Smooth muscle cell (in vitro differentiated cells): ENCODE measurements around the gene DCD. TPM values are rescaled to one million over a fixed set of nuclear protein-coding genes. Genes with fewer than 3 reads are reported as not detected.

Experiments
- DNase-seq: peaks from one replicate; lab custom pipeline; 2025; ENCODE audit not compliant: unreplicated experiment; lab: John Stamatoyannopoulos, UW
- H2AFZ ChIP-seq: fragments of 200-600 bp; sonication (generic); 2 replicates; pipeline ENCODE4 v1.6.0; 2016; ENCODE audit warnings: antibody characterized with exemption, low read depth, mild to moderate bottlenecking
- H3F3A ChIP-seq: fragments of 200-600 bp; sonication (generic); 2 replicates; pipeline ENCODE4 v1.6.0; 2017; ENCODE audit warnings: antibody characterized with exemption, low read depth
- H3K27ac ChIP-seq: fragments of 200-600 bp; sonication (generic); 2 replicates; pipeline ENCODE4 v1.5.1; 2016; ENCODE audit warnings: low read depth, mild to moderate bottlenecking
- H3K27me3 ChIP-seq: fragments of 200-600 bp; sonication (generic); 2 replicates; pipeline ENCODE4 v1.6.1; 2016; ENCODE audit warnings: low read depth, mild to moderate bottlenecking
- H3K36me3 ChIP-seq: fragments of 200-600 bp; sonication (generic); 2 replicates; pipeline ENCODE4 v1.5.1; 2016; ENCODE audit warnings: low read depth
- H3K4me1 ChIP-seq: fragments of 200-600 bp; sonication (generic); 2 replicates; pipeline ENCODE4 v1.5.1; 2016; ENCODE audit warnings: low read depth
- H3K4me2 ChIP-seq: fragments of 200-600 bp; sonication (generic); 2 replicates; pipeline ENCODE4 v1.6.0; 2016; ENCODE audit warnings: mild to moderate bottlenecking
- H3K4me3 ChIP-seq: fragments of 200-600 bp; sonication (generic); 2 replicates; pipeline ENCODE4 v1.5.1; 2016; ENCODE audit warnings: mild to moderate bottlenecking
- H3K79me2 ChIP-seq: fragments of 200-600 bp; sonication (generic); 2 replicates; pipeline ENCODE4 v1.6.0; 2016; ENCODE audit warnings: low read depth, mild to moderate bottlenecking
- H3K9ac ChIP-seq: fragments of 200-600 bp; sonication (generic); 2 replicates; pipeline ENCODE4 v1.6.0; 2016; ENCODE audit warnings: low read depth
- H3K9me3 ChIP-seq: fragments of 200-600 bp; sonication (generic); replicated peaks from 2 replicates; pipeline ENCODE4 v1.5.1; 2016; ENCODE audit warnings: low read depth
- H4K20me1 ChIP-seq: fragments of 200-600 bp; sonication (generic); 2 replicates; pipeline ENCODE4 v1.6.0; 2016; ENCODE audit warnings: low read depth
- CTCF ChIP-seq: fragments of 200-600 bp; sonication (generic); IDR thresholded peaks from 2 replicates; pipeline ENCODE4 v1.5.1; 2017; ENCODE audit warnings: borderline replicate concordance, mild to moderate bottlenecking, antibody characterized with exemption; ENCODE audit not compliant: insufficient read depth, poor library complexity, severe bottlenecking
- WGBS: methylation state at CpG from one replicate; pipeline ENCODE4 v1.1.7; 2016; ENCODE audit warnings: low lambda C conversion rate; 5-methylcytosine and 5-hydroxymethylcytosine counted together
- polyA plus RNA-seq: library from polyadenylated mRNA; unstranded; fragments of >200 nt; fragmentation: Nextera tagmentation; extraction: Ambion mirVana; gene quantifications from 2 replicates; pipeline ENCODE4 v1.2.1, GENCODE V29; 2016
- total RNA-seq: library from RNA; depleted of rRNA; stranded (reverse); fragments of >200 nt; gene quantifications from 2 replicates; pipeline ENCODE4 v1.2.3, GENCODE V29; 2014

The DCD gene
- total and polyA plus RNA-seq, 2 experiments from 2014 or later = not detected

GRCh38 chr12:54603173-54603814 is 44.9 kb downstream of the DCD start:
- Histone ChIP-seq H3K4me3 (no peak overlapping the region), H3K9ac (no peak overlapping the region), H3K36me3 (no peaks in the 10 kb centered on the region), H3K4me2 (no peak overlapping the region), H3K9me3 (no peaks in the 10 kb centered on the region), H3K27me3 (peaks cover 18% of the 10 kb centered on the region), H3K27ac (no peak overlapping the region), H4K20me1 (no peaks in the 10 kb centered on the region), H3K4me1 (no peaks in the 10 kb centered on the region), H3F3A (no peaks in the 10 kb centered on the region), H3K79me2 (no peaks in the 10 kb centered on the region), H2AFZ (no peak overlapping the region)
- DNase-seq = no peak
- WGBS = 36% methylated on average over 8 of the region's 8 CpGs
- TF ChIP-seq CTCF = peak; percentile 68

GRCh38 chr12:54602661-54603060 is 45.5 kb downstream of the DCD start:
- no peaks in the 10 kb centered on the region for H3K79me2 ChIP-seq
- H3K4me1 ChIP-seq = no peaks in the 10 kb centered on the region
- no peaks in the 10 kb centered on the region for H3F3A ChIP-seq
- DNase-seq = no peak
- no peak overlapping the region for H3K27ac ChIP-seq
- 38% methylated on average over 2 of the region's 2 CpGs for WGBS
- peaks cover 19% of the 10 kb centered on the region for H3K27me3 ChIP-seq
- no peaks in the 10 kb centered on the region for H4K20me1 ChIP-seq
- no peaks in the 10 kb centered on the region for H3K36me3 ChIP-seq
- no peaks in the 10 kb centered on the region for H3K9me3 ChIP-seq
- no peak overlapping the region for H3K9ac ChIP-seq
- H2AFZ ChIP-seq = no peak overlapping the region
- H3K4me2 ChIP-seq = no peak overlapping the region
- no peak for TF ChIP-seq CTCF
- no peak overlapping the region for H3K4me3 ChIP-seq

- H3F3A ChIP-seq = no peaks in the 10 kb centered on the region
- no peak overlapping the region for H3K4me3 ChIP-seq
- H3K4me1 ChIP-seq = no peaks in the 10 kb centered on the region
- WGBS = 56% methylated on average over 4 of the region's 4 CpGs
- H3K9me3 ChIP-seq = no peaks in the 10 kb centered on the region
- H2AFZ ChIP-seq = no peak overlapping the region
- H4K20me1 ChIP-seq = no peaks in the 10 kb centered on the region
- H3K9ac ChIP-seq = no peak overlapping the region
- H3K27ac ChIP-seq = no peak overlapping the region
- H3K4me2 ChIP-seq = no peak overlapping the region
- H3K27me3 ChIP-seq = peaks cover 19% of the 10 kb centered on the region
- TF ChIP-seq CTCF = no peak
- no peak for DNase-seq
- no peaks in the 10 kb centered on the region for H3K36me3 ChIP-seq
- no peaks in the 10 kb centered on the region for H3K79me2 ChIP-seq
Measured at GRCh38 chr12:54601841-54602240, 46.3 kb downstream of the DCD start.

GRCh38 chr12:54598970-54599369 is 49.2 kb downstream of the DCD start:
- Histone ChIP-seq H3K4me1 (no peaks in the 10 kb centered on the region), H3K4me3 (no peak overlapping the region), H3K9me3 (no peaks in the 10 kb centered on the region), H4K20me1 (no peaks in the 10 kb centered on the region), H2AFZ (no peak overlapping the region), H3K27me3 (peaks cover 19% of the 10 kb centered on the region), H3K79me2 (no peaks in the 10 kb centered on the region), H3K9ac (no peak overlapping the region), H3F3A (no peaks in the 10 kb centered on the region), H3K4me2 (no peak overlapping the region), H3K27ac (no peak overlapping the region), H3K36me3 (no peaks in the 10 kb centered on the region)
- TF ChIP-seq CTCF = no peak
- no peak for DNase-seq
- WGBS = 89% methylated on average over 5 of the region's 5 CpGs
